Upper lobe of right lung (tissue), 1 donor: ENCODE measurements around the gene COL11A1. TPM values are rescaled to one million over a fixed set of nuclear protein-coding genes. Genes with fewer than 3 reads are reported as not detected.
"Not testable (repeated sequence)": the region's sequence is repeated elsewhere in the genome, so short reads cannot be mapped to it uniquely, and the experiment has no call there.

Experiments
- ATAC-seq: fragments of 200-7000 bp; cut with Tn5 transposase; one replicate; pipeline ENCODE4 v1.9.1; 2020; ENCODE audit warnings: mild to moderate bottlenecking, moderate library complexity
- DNase-seq: peaks from one replicate; pipeline ENCODE4 v3.0.0-alpha.2; 2020
- H3K27ac ChIP-seq: fragments of 200-600 bp; one replicate; pipeline ENCODE4 v1.8.0; 2022
- H3K27me3 ChIP-seq: fragments of 200-600 bp; one replicate; pipeline ENCODE4 v1.8.0; 2022; ENCODE audit warnings: mild to moderate bottlenecking
- H3K36me3 ChIP-seq: fragments of 200-600 bp; one replicate; pipeline ENCODE4 v1.8.0; 2022
- H3K4me1 ChIP-seq: fragments of 200-600 bp; one replicate; pipeline ENCODE4 v1.8.0; 2022
- H3K4me3 ChIP-seq: fragments of 200-600 bp; one replicate; pipeline ENCODE4 v1.8.0; 2022; ENCODE audit warnings: mild to moderate bottlenecking
- H3K9me3 ChIP-seq: fragments of 200-600 bp; one replicate; pipeline ENCODE4 v1.8.0; 2022
- intact Hi-C: fragments of 100-400 bp; cut with DNase I; formaldehyde crosslinking; loops from one replicate; pipeline ENCODE4 v1.11.0; 2022
- total RNA-seq: library from RNA; stranded (reverse); fragmentation: NEBNext Ultra II Directional; extraction: Animal tissue kit (Norgen Biotek cat#: 25700); gene quantifications from one replicate; pipeline ENCODE4 v1.2.1, GENCODE V29; 2021
- TF ChIP-seq, protein P1 (sequence below): fragments of 200-600 bp; IDR thresholded peaks from one replicate; pipeline ENCODE4 v1.8.0; 2022; ENCODE audit warnings: antibody characterized with exemption
- donor health status: DM: no; HTN: yes; CAD: no; lungs with severe emphysema.

Gene COL11A1
- total RNA-seq, 1 donor from 2014 or later, result 1.7 TPM

DNA sequence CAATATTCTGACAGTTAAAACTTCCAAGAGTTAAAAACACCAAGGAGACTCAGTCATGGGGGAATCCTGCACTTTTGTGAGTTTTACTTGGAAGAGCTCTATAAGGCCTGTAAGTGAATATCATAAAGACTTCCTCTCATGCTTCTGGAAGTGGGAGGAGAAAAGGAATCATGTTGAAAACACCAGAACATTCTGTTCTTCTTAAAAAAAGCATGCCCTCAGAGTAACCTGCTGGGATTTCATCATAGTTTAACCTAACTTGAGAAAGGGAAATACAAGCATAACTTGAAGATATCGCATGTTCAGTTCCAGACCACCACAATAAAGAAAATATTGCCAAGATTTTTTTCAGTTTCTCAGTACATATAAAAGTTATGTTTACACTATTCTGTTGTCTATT is 51.9 kb downstream of the COL11A1 start:
- H3K9me3 ChIP-seq, result no peaks in the 10 kb centered on the region
- DNase-seq (no peak), ATAC-seq (peak; percentile 60)
- no peaks in the 10 kb centered on the region for H3K36me3 ChIP-seq
- no peaks in the 10 kb centered on the region for H3K4me1 ChIP-seq
- no peak overlapping the region for H3K4me3 ChIP-seq
- TF ChIP-seq, protein P1, sequence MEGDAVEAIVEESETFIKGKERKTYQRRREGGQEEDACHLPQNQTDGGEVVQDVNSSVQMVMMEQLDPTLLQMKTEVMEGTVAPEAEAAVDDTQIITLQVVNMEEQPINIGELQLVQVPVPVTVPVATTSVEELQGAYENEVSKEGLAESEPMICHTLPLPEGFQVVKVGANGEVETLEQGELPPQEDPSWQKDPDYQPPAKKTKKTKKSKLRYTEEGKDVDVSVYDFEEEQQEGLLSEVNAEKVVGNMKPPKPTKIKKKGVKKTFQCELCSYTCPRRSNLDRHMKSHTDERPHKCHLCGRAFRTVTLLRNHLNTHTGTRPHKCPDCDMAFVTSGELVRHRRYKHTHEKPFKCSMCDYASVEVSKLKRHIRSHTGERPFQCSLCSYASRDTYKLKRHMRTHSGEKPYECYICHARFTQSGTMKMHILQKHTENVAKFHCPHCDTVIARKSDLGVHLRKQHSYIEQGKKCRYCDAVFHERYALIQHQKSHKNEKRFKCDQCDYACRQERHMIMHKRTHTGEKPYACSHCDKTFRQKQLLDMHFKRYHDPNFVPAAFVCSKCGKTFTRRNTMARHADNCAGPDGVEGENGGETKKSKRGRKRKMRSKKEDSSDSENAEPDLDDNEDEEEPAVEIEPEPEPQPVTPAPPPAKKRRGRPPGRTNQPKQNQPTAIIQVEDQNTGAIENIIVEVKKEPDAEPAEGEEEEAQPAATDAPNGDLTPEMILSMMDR, result no peak
- no peak overlapping the region for H3K27ac ChIP-seq
- intact Hi-C loops, result no loop called here
- no peaks in the 10 kb centered on the region for H3K27me3 ChIP-seq

DNA sequence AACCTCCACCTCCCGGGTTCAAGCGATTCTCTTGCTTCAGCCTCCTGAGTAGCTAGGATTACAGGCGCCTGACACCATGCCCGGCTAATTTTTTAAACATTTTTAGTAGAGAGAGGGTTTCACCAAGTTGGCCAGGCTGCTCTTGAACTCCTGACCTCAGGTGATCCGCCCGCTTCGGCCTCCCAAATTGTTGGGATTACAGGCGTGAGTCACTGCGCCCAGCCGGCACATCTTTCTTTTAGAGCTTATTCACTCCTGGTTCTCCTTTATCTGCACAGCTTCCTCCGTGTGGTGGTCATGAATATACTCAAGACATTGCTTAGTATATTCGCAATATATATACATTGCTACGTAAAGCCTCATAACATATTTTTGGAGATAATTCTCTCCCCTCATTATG is 80.2 kb downstream of the COL11A1 start:
- H3K27ac ChIP-seq, intact Hi-C loops, H3K9me3 ChIP-seq, H3K4me1 ChIP-seq, H3K4me3 ChIP-seq, ATAC-seq, H3K36me3 ChIP-seq, H3K27me3 ChIP-seq, DNase-seq: not testable (repeated sequence)

DNA sequence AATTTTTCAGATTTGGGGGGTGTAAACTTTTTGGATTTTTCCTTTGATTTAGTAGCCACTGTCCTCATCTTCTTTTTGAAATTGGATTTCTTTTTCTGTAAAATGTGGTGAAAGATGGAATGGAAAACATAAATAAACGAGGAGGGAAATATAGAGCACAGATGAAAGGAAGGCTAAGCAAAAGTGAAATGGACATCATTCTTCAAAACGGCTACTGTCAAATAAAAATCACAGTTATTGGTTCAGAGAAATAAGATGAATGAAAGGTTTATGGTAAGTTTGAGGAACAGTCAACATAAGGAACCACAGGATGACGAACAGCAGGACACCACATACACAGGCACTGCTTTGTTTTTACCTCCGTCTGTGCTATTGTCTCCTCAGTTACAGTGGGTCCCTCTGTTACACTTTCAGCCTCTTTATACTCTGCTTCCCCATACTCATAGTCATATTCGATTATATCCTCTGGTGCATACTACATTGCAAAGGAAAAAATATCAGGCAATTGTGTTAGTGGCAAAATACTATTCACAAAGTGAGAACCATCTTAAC is 82.4 kb downstream of the COL11A1 start:
- H3K27ac ChIP-seq, result no peak overlapping the region
- TF ChIP-seq, protein P1, result no peak
- intact Hi-C loops, result no loop called here
- no peak for ATAC-seq
- H3K9me3 ChIP-seq, result no peaks in the 10 kb centered on the region
- H3K36me3 ChIP-seq, result no peaks in the 10 kb centered on the region
- no peak for DNase-seq
- H3K4me1 ChIP-seq, result no peaks in the 10 kb centered on the region
- H3K4me3 ChIP-seq, result no peak overlapping the region
- no peaks in the 10 kb centered on the region for H3K27me3 ChIP-seq

DNA sequence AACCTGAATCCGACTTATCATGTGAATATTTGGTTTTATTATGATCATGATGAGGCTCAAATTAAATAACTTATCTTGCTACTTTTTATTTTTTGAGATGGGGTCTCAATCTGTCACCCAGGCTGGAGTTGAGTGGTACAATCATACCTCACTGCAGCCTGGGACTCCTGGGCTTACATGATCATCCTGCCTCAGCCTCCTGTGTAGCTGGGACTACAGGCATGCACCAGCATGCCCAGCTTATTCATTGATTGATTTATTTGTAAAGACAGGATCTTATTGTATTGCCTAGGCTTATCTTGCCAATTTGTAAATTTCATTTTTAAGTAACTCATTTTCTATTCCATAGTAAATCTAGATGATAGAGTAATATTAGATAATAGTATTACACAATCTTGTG is 84.3 kb downstream of the COL11A1 start:
- TF ChIP-seq, protein P1, result no peak
- Histone ChIP-seq H3K27ac (no peak overlapping the region), H3K4me1 (no peaks in the 10 kb centered on the region), H3K4me3 (no peak overlapping the region), H3K9me3 (no peaks in the 10 kb centered on the region), H3K27me3 (no peaks in the 10 kb centered on the region), H3K36me3 (no peaks in the 10 kb centered on the region)
- DNase-seq (no peak), ATAC-seq (no peak)
- intact Hi-C loops, result no loop called here

DNA sequence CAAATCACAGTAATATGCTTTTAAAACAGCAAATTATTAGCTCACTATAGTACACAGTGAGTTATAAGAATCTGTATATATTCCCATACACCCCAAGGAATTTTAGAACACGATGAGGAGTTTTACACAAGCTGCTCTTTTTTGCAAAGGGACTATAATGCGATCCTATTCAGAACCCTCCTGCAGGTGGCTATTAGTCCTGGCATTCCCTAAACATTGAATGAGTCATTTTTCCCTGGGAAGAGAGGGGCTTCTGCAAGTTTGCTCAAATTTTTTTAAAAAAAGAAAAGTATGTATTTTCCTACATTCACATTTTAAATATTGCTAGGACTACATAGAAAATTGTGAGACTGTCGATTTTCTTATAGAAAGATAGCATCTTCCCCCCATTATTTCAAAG is 106.3 kb downstream of the COL11A1 start:
- intact Hi-C loops, result no loop called here
- Histone ChIP-seq H3K4me1 (no peaks in the 10 kb centered on the region), H3K27me3 (no peaks in the 10 kb centered on the region), H3K9me3 (no peaks in the 10 kb centered on the region), H3K36me3 (no peaks in the 10 kb centered on the region), H3K27ac (no peak overlapping the region), H3K4me3 (no peak overlapping the region)
- TF ChIP-seq, protein P1, result no peak
- ATAC-seq, result no peak
- DNase-seq, result no peak

DNA sequence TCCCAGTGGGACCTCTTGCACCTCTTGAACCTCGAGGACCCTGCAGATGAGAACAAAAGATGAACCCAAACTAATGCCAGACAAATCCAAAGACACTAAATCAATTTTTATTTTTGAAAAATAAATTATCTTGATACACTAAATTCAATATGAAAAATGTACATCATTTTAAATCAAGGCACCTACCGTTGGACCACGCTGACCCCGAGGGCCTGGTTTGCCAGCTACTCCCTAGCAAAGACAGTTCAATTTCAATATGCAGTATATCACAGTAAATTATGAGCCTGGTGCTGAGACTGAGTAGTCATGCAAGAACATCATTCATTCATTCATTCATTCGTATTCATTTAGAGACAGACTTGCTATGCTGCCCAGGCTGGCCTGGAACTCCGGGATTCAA is 129.4 kb downstream of the COL11A1 start:
- ATAC-seq (no peak), DNase-seq (no peak)
- Histone ChIP-seq H3K4me1 (no peaks in the 10 kb centered on the region), H3K27ac (no peak overlapping the region), H3K4me3 (no peak overlapping the region), H3K36me3 (no peaks in the 10 kb centered on the region), H3K9me3 (no peaks in the 10 kb centered on the region), H3K27me3 (no peaks in the 10 kb centered on the region)
- TF ChIP-seq, protein P1, result no peak
- intact Hi-C loops, result no loop called here
